OCI-M1 (cell line): ENCODE results near the gene RNU7-1.
A peak's percentile ranks its signal among the peaks of the same experiment; 100 is the strongest.

Experiments
- DNase-seq: peaks from one replicate; lab custom pipeline; 2025; lab: John Stamatoyannopoulos, UW

RNU7-1 gene

DNA sequence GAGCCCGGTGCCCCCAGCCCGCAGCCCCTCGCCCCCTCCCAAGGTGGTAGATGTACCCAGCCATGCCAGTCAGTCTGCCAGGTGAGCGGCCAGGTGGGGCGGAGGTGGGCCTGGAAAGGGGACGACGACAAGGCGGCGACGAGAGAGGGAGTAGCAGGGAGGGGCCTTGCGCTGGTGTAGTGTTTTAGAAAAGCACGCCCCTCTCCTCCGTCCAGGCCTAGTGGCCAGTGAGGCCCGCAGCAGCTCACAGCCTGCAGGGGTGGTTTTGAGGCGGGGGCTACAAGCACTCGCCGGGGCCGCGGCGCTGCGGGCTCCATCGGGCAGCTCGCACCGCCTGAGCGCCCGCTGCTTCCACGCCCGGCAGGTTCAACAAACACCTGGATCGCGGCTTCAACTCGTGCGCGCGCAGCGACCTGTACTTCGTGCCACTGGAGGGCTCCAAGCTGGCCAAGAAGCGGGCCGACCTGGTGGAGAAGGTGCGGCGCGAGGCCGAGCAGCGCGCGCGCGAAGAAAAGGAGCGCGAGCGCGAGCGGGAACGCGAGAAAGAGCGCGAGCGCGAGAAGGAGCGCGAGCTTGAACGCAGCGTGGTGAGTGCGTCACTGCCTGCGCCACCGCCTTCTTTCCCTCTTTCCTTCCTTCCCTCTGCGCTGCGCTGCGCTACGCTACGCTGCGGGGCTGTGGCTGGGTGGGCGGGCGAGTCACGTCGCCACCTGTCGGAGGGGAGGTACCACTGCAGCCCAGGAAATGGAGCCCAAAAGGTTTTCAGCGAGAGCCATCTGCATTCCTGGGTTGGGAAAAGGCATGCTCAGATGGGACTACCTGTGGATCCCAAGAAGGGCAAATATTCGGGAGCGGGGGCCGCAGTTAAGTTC, 5.9 kb upstream of the RNU7-1 start:
- DNase-seq: peak; percentile 97

DNA sequence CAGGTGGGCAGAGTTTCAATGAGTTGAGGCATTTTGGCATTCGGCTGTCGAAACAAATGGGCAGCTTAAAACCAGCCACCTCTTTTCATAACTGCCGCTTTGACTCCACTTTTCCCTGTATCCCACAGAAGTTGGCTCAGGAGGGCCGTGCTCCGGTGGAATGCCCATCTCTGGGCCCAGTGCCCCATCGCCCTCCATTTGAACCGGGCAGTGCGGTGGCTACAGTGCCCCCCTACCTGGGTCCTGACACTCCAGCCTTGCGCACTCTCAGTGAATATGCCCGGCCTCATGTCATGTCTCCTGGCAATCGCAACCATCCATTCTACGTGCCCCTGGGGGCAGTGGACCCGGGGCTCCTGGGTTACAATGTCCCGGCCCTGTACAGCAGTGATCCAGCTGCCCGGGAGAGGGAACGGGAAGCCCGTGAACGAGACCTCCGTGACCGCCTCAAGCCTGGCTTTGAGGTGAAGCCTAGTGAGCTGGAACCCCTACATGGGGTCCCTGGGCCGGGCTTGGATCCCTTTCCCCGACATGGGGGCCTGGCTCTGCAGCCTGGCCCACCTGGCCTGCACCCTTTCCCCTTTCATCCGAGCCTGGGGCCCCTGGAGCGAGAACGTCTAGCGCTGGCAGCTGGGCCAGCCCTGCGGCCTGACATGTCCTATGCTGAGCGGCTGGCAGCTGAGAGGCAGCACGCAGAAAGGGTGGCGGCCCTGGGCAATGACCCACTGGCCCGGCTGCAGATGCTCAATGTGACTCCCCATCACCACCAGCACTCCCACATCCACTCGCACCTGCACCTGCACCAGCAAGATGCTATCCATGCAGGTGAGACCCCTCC, 5.0 kb upstream of the RNU7-1 start:
- no peak for DNase-seq

DNA sequence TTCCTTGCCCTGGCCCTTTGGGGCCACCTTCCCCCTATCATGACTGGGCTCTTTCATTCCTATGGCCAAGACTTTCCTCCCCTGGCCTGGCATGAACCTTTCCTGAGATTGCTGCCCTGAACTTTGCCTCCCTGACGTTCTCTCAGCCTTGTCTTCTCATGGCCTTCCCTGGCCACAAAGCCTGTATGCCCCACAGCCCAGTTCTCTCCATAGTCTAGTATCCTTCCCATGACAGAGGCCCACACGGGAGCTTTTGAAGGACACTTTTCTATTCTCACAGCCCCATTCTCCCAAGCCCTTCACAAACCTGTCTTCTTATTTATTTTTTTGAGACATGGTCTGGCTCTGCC, 4.5 kb upstream of the RNU7-1 start:
- no peak for DNase-seq

DNA sequence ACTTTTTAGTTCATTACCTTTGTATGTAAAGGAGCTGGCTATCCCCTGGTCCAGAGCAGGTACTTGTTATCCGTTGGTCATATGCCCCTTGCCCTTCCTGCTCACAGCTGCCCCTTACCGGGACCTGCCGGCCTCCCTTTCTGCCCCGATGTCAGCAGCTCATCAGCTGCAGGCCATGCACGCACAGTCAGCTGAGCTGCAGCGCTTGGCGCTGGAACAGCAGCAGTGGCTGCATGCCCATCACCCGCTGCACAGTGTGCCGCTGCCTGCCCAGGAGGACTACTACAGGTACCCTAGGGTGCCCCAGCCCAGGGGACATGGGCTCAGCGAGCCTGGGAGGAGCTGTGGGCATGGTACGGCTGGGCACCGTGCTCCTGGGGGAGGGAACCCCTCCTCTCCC, 2.3 kb upstream of the RNU7-1 start:
- DNase-seq: no peak

DNA sequence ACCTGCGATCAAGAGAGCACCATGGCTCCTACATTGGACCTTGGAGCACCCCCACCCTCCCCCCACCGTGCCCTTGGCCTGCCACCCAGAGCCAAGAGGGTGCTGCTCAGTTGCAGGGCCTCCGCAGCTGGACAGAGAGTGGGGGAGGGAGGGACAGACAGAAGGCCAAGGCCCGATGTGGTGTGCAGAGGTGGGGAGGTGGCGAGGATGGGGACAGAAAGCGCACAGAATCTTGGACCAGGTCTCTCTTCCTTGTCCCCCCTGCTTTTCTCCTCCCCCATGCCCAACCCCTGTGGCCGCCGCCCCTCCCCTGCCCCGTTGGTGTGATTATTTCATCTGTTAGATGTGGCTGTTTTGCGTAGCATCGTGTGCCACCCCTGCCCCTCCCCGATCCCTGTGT, 1.8 kb upstream of the RNU7-1 start:
- no peak for DNase-seq

DNA sequence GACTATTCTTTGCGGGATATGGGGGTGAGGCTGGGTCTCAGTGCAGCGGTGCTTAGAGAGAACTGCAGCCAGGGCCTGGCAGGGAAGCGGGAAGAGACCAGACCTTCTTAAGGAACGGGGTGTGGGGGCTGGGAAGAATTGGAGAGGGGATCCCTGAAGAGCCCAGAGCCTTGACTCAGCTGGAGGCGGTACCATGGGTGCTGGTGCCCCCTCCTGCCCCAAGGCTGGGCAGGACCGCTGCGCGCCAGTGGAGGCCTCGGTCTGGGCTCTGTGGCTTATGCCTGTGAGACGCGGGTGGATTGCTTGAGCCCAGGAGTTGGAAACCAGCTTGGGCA, 1.3 kb upstream of the RNU7-1 start:
- DNase-seq: no peak

DNA sequence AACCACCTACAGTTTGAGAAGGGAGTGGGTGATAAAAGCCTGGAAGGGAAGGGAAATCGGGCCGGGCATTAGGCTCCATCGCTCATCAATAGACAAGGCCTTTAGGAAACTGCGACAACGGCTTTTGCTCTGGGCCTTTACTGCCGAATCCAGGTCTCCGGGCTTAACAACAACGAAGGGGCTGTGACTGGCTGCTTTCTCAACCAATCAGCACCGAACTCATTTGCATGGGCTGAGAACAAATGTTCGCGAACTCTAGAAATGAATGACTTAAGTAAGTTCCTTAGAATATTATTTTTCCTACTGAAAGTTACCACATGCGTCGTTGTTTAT, 261 bp upstream of the RNU7-1 start:
- DNase-seq: peak; percentile 97

DNA sequence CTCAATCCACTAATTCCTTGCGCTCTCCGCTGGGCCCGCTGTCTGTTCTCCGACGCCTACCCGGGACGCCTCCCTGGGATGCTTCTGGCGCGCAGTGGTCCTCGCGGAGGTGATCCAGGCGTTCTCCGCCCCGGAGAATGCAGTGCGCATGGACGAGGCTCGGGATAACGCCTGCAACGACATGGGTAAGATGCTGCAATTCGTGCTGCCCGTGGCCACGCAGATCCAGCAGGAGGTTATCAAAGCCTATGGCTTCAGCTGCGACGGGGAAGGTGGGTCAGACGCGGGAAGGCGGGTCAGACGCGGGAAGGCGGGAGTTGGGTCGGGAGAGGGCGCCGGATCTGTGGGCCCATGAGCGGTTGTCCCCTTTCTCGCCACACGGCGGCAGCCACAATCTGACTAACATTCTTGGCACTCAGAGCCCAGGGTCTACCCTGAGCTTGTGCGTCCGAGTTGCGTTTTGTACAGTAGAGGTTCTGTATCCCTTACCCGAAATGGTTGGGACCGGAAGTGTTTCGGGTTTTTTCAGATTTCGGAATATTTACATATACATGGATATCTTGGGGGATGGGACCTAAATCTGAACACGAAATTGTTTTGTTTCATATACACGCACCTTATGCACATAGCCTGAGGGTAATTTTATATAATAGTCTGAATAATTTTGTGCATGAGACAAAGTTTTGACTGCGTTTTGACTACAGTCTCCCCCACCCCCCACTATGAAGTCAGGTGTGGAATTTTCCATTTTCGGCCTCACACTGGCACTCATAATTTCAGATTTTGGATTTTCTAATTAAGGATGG, 968 bp downstream of the RNU7-1 start:
- DNase-seq: peak; percentile 97

DNA sequence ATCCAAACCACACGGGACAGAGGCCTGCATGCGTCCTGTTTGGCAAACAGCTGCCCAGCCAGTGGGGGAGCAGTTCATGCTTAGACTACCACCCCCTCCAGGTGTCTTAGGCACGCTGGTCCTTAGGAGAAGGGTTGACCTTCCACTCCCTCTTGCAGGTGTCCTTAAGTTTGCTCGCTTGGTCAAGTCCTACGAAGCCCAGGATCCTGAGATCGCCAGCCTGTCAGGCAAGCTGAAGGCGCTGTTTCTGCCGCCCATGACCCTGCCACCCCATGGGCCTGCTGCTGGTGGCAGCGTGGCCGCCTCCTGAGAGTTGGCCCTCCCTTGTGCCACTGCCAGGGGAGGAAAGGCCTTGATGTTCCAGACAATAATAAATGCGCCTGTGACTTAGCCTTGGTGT, 2.0 kb downstream of the RNU7-1 start:
- no peak for DNase-seq

DNA sequence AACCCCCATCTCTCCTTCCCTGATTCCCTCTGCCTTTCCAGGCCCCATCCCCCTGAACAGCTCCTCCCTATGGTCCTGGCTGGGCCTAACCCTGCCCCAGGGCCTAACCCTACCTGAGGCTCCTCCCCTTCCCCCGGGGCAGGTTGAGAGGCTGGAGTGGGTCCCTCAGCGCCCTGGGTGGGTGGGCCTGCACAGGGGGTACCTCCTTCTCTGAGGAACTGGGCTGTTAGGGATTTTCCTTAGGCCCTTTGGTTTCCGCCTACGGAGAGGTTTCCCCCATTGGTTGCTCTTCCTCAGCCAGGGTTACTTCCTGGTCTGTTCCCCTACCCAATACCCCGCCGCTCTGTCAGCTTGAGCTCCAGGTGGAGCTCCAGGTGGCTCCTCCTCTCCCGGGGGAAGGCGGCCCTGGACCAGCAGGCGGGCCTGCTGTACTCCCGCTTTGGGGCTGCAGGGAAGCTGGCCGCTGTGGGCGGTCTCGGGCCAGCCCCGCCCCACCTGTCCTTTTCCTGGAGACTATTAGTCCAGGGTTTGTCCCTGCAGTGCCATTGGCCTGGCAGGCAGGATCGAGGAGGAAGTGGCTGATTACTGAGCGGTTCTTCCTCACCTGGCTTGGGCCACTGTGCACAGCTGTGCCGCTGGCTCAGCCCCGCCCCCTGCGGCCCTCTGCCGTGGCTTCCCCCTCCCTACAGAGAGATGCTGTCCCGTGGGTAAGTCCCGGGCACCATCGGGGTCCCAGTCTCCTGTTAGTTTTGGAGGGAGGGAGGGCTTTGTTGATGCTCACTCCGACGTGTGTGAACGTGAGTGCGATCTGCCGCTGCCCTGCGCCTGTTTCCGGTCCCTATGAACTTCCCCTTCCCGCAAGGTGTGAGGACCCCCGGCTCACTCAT, 2.7 kb downstream of the RNU7-1 start:
- DNase-seq: no peak

DNA sequence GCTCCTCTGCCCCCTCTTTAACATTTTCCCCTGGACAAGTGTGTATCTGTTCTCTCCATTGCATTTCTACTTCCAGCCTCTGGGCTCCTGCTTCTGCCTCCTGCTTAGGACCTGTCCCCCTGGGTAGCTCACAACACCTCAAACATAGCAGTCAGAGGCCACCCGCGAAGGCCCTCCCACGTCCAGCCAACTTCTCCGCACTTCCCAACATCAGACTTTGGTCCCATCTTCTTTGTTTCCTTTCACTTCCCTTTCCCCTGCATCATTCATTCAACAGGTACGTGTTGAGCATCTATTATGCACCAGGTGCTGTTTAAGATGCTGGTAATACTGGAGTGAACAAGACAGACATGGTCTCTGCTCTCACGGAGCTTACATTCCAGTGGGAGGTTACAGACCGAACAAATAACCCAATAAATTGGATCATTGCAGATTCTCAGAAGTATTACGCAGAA, 3.3 kb downstream of the RNU7-1 start:
- DNase-seq: no peak

DNA sequence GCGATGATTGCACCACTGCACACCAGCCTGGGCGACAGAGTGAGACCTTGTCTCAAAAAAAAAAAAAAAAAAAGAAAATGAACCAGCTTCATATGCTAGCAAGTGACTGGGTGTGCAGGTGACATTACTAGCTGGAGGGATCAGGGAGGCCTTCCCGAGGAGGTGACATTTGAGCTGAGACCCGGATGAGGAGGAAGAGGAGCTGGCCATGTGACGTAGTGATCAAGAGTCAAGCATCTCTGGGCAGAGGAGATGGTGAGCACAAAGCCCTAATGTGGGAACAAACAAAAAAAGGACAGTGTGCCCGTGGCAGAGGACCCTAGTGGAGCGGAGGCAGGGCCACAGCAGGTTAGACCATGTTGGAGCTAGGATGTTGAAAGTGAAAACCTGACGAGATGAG, 4.0 kb downstream of the RNU7-1 start:
- no peak for DNase-seq

DNA sequence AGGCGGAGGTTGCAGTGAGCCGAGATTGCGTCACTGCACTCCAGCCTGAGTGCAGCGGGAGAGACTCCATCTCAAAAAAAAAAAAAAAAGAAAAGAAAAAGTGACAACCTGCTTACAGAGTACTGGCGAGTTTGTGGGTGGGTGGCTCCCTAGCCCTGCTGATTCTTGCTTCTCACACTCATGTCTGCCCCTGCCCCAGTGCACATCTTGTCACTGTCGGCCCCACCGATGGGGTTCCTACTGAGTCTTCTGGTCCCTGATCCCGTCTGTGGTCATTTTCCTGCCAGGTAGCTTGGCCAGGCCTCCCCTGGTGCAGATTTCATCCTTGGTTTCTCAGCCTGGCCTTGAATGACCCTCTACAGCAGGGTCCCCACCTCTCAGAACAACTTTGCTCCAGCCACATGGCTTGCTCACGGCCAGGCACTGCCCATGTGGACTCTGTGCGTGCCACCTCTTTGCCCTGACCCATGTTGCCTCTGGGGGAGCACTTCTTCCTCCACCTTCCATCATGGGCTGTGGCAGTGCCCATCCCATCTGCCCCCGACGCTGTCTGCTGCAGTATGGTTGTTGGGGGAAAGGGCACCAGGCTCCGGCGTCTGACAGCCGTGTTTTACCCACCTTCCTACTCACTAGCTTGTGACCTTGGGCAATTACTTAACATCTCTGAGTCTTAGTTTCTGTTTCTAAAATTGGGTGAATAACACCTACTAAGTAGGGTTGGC, 5.4 kb downstream of the RNU7-1 start:
- DNase-seq: no peak

DNA sequence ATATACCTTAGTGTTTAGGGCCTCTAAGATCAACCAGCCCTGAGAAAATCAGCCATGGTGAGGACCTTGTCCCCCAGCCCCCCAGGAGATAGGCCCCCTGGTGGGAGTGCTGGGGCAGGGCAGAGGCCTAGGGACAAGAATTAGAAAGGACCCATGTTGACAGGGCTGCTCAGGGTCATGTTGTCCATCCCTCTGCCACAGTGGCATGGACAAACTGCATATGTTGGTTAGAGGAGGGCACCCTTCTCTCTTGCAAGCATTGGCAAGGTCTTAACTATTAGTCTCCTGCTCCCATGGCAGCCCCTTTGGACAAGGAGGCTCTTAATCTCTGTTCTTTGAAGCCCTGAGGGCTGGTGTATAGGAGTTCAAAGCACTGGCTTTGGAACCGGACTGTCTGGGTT, 6.8 kb downstream of the RNU7-1 start:
- peak; percentile 58 for DNase-seq

DNA sequence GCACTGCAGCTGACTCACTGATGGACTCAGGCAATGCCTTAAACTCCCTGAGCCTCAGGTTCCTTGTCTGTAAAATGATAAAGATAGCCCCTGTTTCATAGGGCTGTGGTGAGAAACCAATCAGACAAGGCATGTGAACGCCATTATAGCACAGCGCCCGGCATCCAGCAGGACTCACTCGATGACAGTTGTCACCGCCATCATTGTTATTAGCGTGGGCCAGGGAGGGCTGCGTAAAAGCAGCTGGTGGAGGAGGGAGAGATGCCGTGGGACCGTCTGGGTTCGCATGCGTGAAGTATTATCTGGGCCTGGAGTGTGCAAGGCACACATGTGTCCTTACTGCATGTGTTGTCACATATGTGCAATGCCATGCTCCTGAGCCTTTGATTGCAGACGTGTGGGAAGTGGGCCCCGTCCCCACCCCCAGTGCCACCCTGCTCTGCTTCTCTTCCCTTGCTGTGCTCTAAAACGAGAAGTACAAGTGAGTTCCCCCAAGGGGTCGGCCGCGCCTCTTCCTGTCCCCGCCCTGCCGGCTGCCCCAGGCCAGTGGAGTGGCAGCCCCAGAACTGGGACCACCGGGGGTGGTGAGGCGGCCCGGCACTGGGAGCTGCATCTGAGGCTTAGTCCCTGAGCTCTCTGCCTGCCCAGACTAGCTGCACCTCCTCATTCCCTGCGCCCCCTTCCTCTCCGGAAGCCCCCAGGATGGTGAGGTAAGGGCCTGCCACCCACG, 7.4 kb downstream of the RNU7-1 start, which contains the start of gene PTPN6:
Gene PTPN6, plus strand, starts transcription at position 546 of the 730 bp plus-strand sequence. Its CDS starts 157 bp downstream, at position 703.
- peak; percentile 74 for DNase-seq

DNA sequence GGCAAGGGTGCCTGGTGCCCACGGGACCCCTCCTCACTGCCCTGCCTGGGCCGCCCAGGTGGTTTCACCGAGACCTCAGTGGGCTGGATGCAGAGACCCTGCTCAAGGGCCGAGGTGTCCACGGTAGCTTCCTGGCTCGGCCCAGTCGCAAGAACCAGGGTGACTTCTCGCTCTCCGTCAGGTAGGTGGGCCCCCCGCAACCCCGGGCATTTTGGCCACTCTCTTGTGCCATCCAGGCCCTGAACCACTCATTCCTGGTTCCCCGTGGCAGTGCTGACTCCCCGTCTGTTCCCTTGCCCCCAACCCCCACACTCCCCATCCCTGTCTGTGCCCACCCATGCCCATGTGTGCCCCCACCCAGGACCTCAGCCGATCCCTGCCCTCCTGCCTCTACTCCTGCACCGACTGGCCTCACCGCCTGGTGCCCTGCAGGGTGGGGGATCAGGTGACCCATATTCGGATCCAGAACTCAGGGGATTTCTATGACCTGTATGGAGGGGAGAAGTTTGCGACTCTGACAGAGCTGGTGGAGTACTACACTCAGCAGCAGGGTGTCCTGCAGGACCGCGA, 8.0 kb downstream of the RNU7-1 start:
- peak; percentile 31 for DNase-seq

DNA sequence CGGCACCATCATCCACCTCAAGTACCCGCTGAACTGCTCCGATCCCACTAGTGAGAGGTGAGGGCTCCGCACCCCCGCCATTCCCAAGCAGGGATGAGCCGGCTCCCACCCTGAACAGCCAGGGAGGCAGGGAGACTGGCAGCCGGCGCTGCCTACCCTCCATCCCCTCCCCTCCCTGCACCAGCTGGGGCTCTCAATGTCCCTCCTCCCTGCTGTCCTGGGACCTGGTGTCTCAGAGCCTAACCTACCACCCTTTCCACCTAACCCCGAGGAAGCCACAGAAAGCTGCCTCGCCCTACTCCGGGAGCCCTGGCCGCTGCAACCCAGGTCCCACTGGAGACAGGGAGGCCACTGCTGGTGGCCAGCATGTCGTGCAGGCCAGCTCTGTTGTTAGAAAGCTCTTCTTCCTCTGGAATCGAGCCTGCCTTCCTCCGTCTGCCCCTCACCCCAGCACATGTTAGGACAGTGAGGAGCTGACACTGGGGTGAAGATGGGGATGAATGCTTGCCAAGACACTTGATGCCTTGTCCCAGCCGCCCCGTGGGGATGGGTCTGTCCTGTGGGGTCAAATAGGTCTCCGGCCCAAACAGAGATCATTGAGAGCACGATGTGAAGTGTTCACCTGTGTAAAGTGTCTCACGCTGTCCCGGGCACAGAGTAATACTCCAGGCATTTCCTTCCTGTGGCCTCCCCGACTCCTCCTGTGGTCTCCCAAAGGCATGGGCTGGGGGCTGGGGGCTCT, 8.7 kb downstream of the RNU7-1 start:
- peak; percentile 61 for DNase-seq

DNA sequence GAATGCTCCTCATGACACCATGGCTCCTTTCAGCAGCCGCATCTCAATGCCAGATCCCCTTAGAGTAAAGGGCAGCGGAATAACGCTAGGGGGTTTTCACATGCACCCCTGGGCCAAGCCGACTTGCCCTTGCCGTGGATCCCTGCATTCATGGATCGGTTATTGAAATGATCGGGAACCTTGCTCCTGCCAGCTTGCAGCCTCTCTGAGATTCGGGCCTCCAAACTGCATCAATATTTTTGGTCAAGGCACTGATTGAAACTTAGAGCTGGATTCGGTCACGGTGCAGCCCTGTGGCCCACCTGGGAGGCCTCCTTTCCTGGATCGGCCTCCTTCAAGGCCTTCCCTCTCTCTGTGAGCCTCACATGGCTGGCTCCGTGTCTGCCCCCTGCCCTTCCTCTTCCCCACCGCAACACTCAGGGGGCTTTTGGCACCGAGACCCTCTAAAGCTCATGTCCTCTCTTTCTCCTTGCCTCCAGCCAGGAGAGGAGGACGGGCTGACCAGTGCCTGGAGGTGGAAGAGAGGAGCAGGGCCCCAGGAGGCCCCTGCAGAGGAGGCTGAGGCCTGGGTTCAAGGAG, 9.3 kb downstream of the RNU7-1 start:
- DNase-seq: no peak
